Inferior parietal cortex (tissue), 1 donor: Measurements from ENCODE around the gene ROM1.
A peak's percentile ranks its signal among the peaks of the same experiment; 100 is the strongest.

Experiments
- DNase-seq: peaks from one replicate; pipeline ENCODE4 v3.0.0-alpha.2; 2016; ENCODE audit errors: extremely low spot score

The ROM1 gene

GRCh38 chr11:62588966-62589637 lies 24.0 kb upstream of the ROM1 start:
- DNase-seq = no peak

GRCh38 chr11:62591448-62592145 lies 21.5 kb upstream of the ROM1 start, which contains the start of gene TUT1:
TSS of gene TUT1 (minus strand) at chr11:62591523. CDS start at chr11:62591485, 38 bp downstream.
- DNase-seq = peak; percentile 99

- peak; percentile 44 for DNase-seq
Measured at GRCh38 chr11:62592146-62592815, 20.8 kb upstream of the ROM1 start.

- DNase-seq = peak; percentile 49
Measured at GRCh38 chr11:62592989-62593421, 20.1 kb upstream of the ROM1 start.

GRCh38 chr11:62593434-62594044 lies 19.5 kb upstream of the ROM1 start:
- peak; percentile 70 for DNase-seq

- no peak for DNase-seq
Measured at GRCh38 chr11:62595124-62595523, 17.9 kb upstream of the ROM1 start.

- peak; percentile 90 for DNase-seq
Measured at GRCh38 chr11:62599069-62599696, 13.9 kb upstream of the ROM1 start.

GRCh38 chr11:62599901-62600300 lies 13.2 kb upstream of the ROM1 start:
- no peak for DNase-seq

- no peak for DNase-seq
Measured at GRCh38 chr11:62600367-62601121, 12.5 kb upstream of the ROM1 start.

- no peak for DNase-seq
Measured at GRCh38 chr11:62601122-62601371, 12.0 kb upstream of the ROM1 start.

GRCh38 chr11:62601372-62602140 lies 11.5 kb upstream of the ROM1 start, which contains the start of gene MTA2:
TSS of gene MTA2 (minus strand) at chr11:62601865. CDS start at chr11:62601450, 415 bp downstream.
- peak; percentile 98 for DNase-seq

GRCh38 chr11:62602141-62603071 lies 10.7 kb upstream of the ROM1 start:
- DNase-seq = peak; percentile 48

- no peak for DNase-seq
Measured at GRCh38 chr11:62603072-62603408, 10.0 kb upstream of the ROM1 start.

GRCh38 chr11:62603776-62604299 lies 9.2 kb upstream of the ROM1 start:
- DNase-seq = no peak

- DNase-seq = no peak
Measured at GRCh38 chr11:62604460-62605120, 8.5 kb upstream of the ROM1 start.

- DNase-seq = no peak
Measured at GRCh38 chr11:62605467-62605866, 7.6 kb upstream of the ROM1 start.

- DNase-seq = no peak
Measured at GRCh38 chr11:62605902-62606301, 7.2 kb upstream of the ROM1 start.

GRCh38 chr11:62607714-62608113 lies 5.3 kb upstream of the ROM1 start:
- DNase-seq = no peak

- no peak for DNase-seq
Measured at GRCh38 chr11:62608776-62609175, 4.3 kb upstream of the ROM1 start.
